PFSK-1 (cell line): Measurements from ENCODE around the gene SLC22A17.

Experiments used
- FOXP2 ChIP-seq: optimal IDR thresholded peaks from 2 replicates; pipeline ENCODE3; 2011; ENCODE audit warnings: borderline replicate concordance, control low read depth, inconsistent platforms; ENCODE audit not compliant: insufficient read depth; ENCODE audit errors: extremely low read length, extremely low read depth
- POLR2AphosphoS5 ChIP-seq: IDR thresholded peaks from 2 replicates; pipeline ENCODE4 v1.6.1; 2012; ENCODE audit warnings: low read depth, mild to moderate bottlenecking, control low read depth, low read length, moderate library complexity
- SIN3A ChIP-seq: IDR thresholded peaks from 2 replicates; pipeline ENCODE4 v1.6.1; 2012; ENCODE audit warnings: mild to moderate bottlenecking, low read length, moderate library complexity, borderline replicate concordance; ENCODE audit not compliant: insufficient read depth
- TAF1 ChIP-seq: IDR thresholded peaks from 2 replicates; pipeline ENCODE4 v1.6.1; 2012; ENCODE audit warnings: low read length, control low read depth, borderline replicate concordance; ENCODE audit not compliant: insufficient read depth
- TF ChIP-seq, protein P1 (sequence below), 2 experiments: IDR thresholded peaks; 2 replicates each; pipeline versions ENCODE4 v1.6.1 to v1.8.0; 2011 to 2012; ENCODE audit warnings: low read depth in 2 of 2, low read length in 2 of 2, control low read depth in 1 of 2, inconsistent platforms in 1 of 2, mild to moderate bottlenecking in 1 of 2, moderate library complexity in 1 of 2; ENCODE audit not compliant: insufficient read depth in 1 of 2

The SLC22A17 gene

GRCh38 chr14:23301969-23302289 lies 50.8 kb downstream of the SLC22A17 start:
- TF ChIP-seq POLR2AphosphoS5 (no peak; the same call in 1 of the 2 replicates), TAF1 (no peak)
- TF ChIP-seq, protein P1, sequence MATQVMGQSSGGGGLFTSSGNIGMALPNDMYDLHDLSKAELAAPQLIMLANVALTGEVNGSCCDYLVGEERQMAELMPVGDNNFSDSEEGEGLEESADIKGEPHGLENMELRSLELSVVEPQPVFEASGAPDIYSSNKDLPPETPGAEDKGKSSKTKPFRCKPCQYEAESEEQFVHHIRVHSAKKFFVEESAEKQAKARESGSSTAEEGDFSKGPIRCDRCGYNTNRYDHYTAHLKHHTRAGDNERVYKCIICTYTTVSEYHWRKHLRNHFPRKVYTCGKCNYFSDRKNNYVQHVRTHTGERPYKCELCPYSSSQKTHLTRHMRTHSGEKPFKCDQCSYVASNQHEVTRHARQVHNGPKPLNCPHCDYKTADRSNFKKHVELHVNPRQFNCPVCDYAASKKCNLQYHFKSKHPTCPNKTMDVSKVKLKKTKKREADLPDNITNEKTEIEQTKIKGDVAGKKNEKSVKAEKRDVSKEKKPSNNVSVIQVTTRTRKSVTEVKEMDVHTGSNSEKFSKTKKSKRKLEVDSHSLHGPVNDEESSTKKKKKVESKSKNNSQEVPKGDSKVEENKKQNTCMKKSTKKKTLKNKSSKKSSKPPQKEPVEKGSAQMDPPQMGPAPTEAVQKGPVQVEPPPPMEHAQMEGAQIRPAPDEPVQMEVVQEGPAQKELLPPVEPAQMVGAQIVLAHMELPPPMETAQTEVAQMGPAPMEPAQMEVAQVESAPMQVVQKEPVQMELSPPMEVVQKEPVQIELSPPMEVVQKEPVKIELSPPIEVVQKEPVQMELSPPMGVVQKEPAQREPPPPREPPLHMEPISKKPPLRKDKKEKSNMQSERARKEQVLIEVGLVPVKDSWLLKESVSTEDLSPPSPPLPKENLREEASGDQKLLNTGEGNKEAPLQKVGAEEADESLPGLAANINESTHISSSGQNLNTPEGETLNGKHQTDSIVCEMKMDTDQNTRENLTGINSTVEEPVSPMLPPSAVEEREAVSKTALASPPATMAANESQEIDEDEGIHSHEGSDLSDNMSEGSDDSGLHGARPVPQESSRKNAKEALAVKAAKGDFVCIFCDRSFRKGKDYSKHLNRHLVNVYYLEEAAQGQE (IDR thresholded peaks at IDR 0.05; ENCODE audit: insufficient read depth in 1 of 2, low read depth in 2 of 2, low read length in 2 of 2): no peak

- TF ChIP-seq FOXP2 (peak; percentile 94), SIN3A (no peak)
These were observed 51.3 kb downstream of the SLC22A17 start for GRCh38 chr14:23301288-23301968.

GRCh38 chr14:23300687-23301223 lies 51.9 kb downstream of the SLC22A17 start:
- TF ChIP-seq TAF1 (peak; percentile 26; the same call in 1 of the 2 replicates), SIN3A (no peak), FOXP2 (no peak), POLR2AphosphoS5 (no peak; the same call in 1 of the 2 replicates)
- TF ChIP-seq, protein P1 (IDR thresholded peaks at IDR 0.05; ENCODE audit: insufficient read depth in 1 of 2, low read depth in 2 of 2, low read length in 2 of 2): no peak

GRCh38 chr14:23299986-23300686 lies 52.6 kb downstream of the SLC22A17 start:
- TF ChIP-seq, protein P1 (IDR thresholded peaks at IDR 0.05; ENCODE audit: insufficient read depth in 1 of 2, low read depth in 2 of 2, low read length in 2 of 2): no peak
- no peak for TF ChIP-seq POLR2AphosphoS5

- TF ChIP-seq SIN3A (no peak), TAF1 (no peak), FOXP2 (no peak), POLR2AphosphoS5 (no peak)
- TF ChIP-seq, protein P1 (IDR thresholded peaks at IDR 0.05; ENCODE audit: insufficient read depth in 1 of 2, low read depth in 2 of 2, low read length in 2 of 2): no peak
These were observed 53.3 kb downstream of the SLC22A17 start for GRCh38 chr14:23299211-23299957.
